CD4-positive, alpha-beta T cell treated with Interleukin-2 at 100 ng/mL for 4 hours (primary cell): ENCODE measurements around the gene HACD2.
"Not testable (repeated sequence)": the region's sequence is repeated elsewhere in the genome, so short reads cannot be mapped to it uniquely, and the experiment has no call there.

Experiments
- DNase-seq: peaks from one replicate; pipeline ENCODE4 v3.0.0-alpha.2; 2020; ENCODE audit warnings: low spot score

Gene HACD2

GRCh38 chr3:123611082-123611481 is 26.2 kb upstream of the HACD2 start:
- no peak for DNase-seq

GRCh38 chr3:123610331-123610730 is 25.5 kb upstream of the HACD2 start:
- DNase-seq, result no peak

GRCh38 chr3:123609063-123609462 is 24.2 kb upstream of the HACD2 start:
- DNase-seq, result no peak

GRCh38 chr3:123608263-123608937 is 23.5 kb upstream of the HACD2 start:
- DNase-seq, result no peak

DNA sequence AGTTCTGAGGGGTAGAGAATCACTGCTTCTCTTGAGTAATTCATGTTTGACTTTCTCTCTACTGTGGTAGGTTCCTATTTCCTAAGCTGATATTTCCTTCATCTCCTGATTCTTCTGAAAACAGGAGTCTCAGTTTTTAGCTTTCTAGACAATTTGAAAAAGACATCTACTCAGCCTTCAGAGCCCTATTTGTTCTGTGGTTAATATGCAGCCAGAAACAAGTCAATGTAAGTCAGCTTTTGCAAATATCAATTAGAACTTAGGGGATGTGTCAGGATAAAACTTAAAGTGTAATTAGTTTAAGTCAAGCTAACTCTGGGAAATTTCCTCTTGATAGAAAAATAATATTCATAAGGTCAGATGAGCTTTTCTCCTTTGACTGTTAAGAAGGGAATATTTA is 21.7 kb upstream of the HACD2 start:
- DNase-seq, result no peak

DNA sequence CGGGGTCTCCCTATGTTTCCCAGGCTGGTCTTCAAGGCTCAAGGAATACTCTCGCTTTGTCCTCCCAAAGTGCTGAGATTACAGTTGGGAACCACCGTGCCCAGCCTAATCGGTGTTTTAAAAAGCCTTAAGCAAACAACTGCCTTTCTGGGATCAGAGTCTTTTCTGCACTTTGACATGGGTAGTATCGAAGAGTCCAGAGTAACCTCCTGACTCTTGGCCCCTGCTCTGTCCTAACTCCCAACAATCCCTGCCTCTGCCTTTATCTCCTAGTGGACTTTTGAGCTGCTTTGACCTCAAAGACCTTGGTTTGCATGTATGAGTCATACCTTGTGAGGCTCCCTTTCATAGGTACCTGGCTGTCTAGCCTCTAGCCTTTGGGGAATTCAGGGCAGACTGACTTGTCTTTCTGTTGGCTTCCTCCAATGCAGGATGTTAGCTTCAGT is 21.0 kb upstream of the HACD2 start:
- DNase-seq, result no peak

- DNase-seq, result not testable (repeated sequence)
Measured at GRCh38 chr3:123603153-123603552, 18.3 kb upstream of the HACD2 start.

DNA sequence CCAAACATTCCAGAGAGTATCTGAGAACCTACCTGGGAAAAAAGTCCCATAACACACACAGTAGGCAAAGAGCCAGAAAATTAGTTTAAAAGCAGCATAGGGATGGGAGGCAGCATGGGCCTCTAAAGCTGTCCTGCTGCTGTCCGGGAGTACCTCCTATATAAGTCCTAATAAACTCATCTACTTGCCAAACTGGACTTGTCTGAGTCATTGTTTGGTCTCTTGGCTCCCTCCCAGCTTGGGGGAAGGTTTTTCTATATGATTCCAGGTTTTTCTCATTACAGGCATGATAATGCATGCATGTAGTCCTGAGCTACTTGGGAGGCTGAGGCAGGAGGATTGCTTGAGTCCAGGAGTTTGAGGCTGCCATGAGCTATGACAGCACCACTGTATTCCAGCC is 17.5 kb upstream of the HACD2 start:
- no peak for DNase-seq

DNA sequence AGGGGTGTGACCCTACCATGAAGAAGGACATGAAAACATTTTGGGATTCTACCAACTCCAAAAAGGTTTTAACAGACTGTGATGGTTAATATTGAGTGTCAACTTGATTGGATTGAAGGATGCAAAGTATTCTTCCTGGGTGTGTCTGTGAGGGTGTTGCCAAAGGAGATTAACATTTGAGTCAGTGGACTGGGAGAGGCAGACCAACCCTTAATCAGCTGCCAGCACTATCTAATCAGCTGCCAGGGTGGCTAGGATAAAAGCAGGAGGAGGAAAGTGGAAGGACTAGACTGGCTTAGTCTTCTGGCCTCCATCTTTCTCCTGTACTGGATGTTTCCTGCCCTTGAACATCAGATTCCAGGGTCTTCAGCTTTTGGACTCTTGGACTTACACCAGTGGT is 16.0 kb upstream of the HACD2 start:
- not testable (repeated sequence) for DNase-seq

- no peak for DNase-seq
Measured at GRCh38 chr3:123597561-123597960, 12.7 kb upstream of the HACD2 start.

DNA sequence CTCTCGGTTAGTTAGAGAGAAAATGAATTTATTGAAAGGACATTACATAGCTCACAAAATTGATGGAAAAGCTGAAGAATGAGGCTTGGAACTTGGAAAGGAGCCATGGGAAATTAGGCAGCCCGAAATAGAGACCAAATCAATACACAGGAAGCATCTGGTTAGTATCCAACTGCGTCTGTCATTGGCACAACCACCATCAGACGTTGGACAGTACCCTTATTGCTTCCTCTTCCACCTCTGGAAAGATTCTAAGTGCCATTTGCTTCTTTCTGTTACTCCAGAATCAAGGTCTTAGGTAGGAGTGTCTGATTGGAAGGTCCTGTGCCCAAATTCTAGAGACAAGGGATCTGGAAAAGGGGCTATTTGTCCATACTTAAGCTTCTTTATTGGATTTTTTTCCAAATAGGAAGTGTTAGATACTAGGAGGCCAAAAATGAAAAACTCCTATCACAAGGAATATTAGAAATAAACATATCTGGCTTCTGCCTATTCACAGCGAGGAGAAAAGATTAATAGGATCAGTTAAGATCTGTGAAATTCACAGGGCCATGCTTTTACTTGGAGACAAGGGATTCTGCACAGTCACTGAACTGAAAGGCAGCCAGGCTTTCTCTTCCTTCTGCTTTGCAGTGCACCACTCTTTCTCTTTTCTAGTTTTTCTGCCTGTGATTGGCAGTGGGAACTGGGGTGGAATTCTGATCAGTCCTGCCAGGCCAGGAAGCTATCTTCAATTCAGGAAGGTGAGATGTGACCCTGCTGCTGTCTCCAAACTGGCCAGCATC is 10.7 kb upstream of the HACD2 start:
- DNase-seq, result no peak

- DNase-seq, result no peak
Measured at GRCh38 chr3:123593381-123593780, 8.5 kb upstream of the HACD2 start.

- DNase-seq, result no peak
Measured at GRCh38 chr3:123590685-123591450, 6.0 kb upstream of the HACD2 start.

- no peak for DNase-seq
Measured at GRCh38 chr3:123587401-123587800, 2.5 kb upstream of the HACD2 start.

DNA sequence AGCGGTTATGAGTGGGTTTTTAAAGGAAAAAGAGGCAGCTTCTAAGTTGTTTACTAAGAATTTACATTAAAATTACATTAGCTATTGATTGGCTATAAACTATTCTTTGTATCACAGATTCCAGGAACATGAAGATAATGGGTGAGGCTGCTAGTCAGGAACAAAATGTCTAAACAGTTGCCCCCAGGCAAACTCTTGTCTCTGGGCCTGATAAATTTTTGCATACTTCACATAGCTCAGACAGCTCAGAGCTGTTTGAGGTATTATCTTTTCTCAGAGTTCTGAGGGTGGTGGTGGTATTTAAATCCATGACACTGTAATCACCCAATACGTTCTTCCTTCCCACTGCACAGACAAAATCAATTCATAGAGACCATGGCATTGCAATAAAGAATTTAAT is 2.1 kb upstream of the HACD2 start:
- DNase-seq, result no peak

DNA sequence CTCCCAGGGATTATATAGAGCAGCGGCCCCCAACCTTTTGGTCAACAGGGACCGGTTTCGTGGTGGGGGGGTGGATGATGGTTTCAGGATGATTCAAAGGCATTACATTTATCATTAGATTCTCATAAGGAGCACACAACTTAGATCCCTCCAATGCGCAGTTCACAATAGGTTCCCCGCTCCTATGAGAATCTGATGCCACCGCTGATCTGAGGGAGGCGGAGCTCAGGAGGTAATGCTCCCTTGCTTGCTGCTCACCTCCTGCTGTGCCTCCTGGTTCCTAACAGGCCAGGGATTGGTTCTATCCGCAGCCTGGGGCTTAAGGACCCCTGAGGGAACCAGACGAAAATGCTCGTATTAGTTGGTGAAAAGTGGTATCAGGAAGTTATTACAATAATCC is 1.3 kb upstream of the HACD2 start:
- peak; percentile 32 for DNase-seq

GRCh38 chr3:123584284-123584987 is 417 bp downstream of the HACD2 start:
- peak; percentile 9 for DNase-seq

DNA sequence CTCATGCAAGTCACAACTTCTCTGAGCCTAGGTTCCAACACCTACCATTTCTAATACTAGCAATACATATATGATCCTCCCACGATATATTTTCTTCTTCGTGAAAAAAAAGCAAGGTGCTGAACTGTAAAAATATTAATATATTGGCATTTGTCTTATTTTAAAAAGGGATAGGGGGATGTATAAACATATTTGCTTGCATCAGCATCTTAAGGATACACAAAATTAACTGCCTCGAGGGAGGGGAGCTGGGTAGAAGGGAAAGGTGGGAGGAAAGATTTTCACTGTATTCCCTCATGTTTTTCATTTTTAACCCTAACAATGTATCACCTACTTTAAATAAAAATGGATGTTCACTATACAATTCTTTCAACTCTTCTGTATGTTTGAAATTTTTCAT is 1.3 kb downstream of the HACD2 start:
- DNase-seq, result no peak

- no peak for DNase-seq
Measured at GRCh38 chr3:123582315-123582714, 2.5 kb downstream of the HACD2 start.

- no peak for DNase-seq
Measured at GRCh38 chr3:123576122-123576521, 8.7 kb downstream of the HACD2 start.

GRCh38 chr3:123571973-123572365 is 12.9 kb downstream of the HACD2 start:
- no peak for DNase-seq

- no peak for DNase-seq
Measured at GRCh38 chr3:123571264-123571972, 13.4 kb downstream of the HACD2 start.
